GM12873 (cell line): ENCODE results near the gene MACROD2.

Experiments
- CTCF ChIP-seq: IDR thresholded peaks from 2 replicates; pipeline ENCODE4 v1.5.1; 2012; ENCODE audit warnings: low read depth, mild to moderate bottlenecking, moderate library complexity, low read length, control low read depth; ENCODE audit not compliant: insufficient read depth; ENCODE audit errors: missing control alignments

MACROD2 gene

GRCh38 chr20:14707026-14707680, 711.8 kb downstream of the MACROD2 start:
- TF ChIP-seq CTCF: no peak

- TF ChIP-seq CTCF: no peak
Measured at GRCh38 chr20:14707865-14708596, 712.7 kb downstream of the MACROD2 start.

- no peak for TF ChIP-seq CTCF
Measured at GRCh38 chr20:14709439-14709838, 714.1 kb downstream of the MACROD2 start.

- no peak for TF ChIP-seq CTCF
Measured at GRCh38 chr20:14710951-14711350, 715.6 kb downstream of the MACROD2 start.

- TF ChIP-seq CTCF: no peak
Measured at GRCh38 chr20:14711652-14712051, 716.3 kb downstream of the MACROD2 start.

- TF ChIP-seq CTCF: no peak
Measured at GRCh38 chr20:14712302-14712739, 717.0 kb downstream of the MACROD2 start.

- no peak for TF ChIP-seq CTCF
Measured at GRCh38 chr20:14715400-14715799, 720.1 kb downstream of the MACROD2 start.
